GM10248 (cell line): Measurements from ENCODE around the gene HACD2.

Experiments used
- CTCF ChIA-PET: fragments of 300-600 bp; sonication (Branson Sonifier 250); formaldehyde crosslinking; extraction: SDS; loops from one replicate; lab custom pipeline; 2021; ENCODE audit warnings: antibody characterized with exemption; lab: Yijun Ruan, JAX
- POLR2A ChIA-PET: fragments of 350-650 bp; sonication (Branson Sonifier 250); formaldehyde crosslinking; extraction: SDS; loops from one replicate; lab custom pipeline; 2020; ENCODE audit warnings: antibody characterized with exemption; lab: Yijun Ruan, JAX
- DNase-seq: peaks from one replicate; pipeline ENCODE4 v3.0.0; 2012; ENCODE audit errors: extremely low spot score
- CTCF ChIP-seq: IDR thresholded peaks from 2 replicates; pipeline ENCODE4 v1.5.1; 2012; ENCODE audit warnings: mild to moderate bottlenecking, low read depth; ENCODE audit errors: extremely low read depth, missing control alignments, control extremely low read depth

Gene HACD2

GRCh38 chr3:123446210-123446609 is 138.6 kb downstream of the HACD2 start:
- DNase-seq: no peak
- CTCF ChIA-PET: interaction anchor here (0.6 to 5.7 kb wide), 4 partner anchors 43 to 114 kb away, joined by 3 to 32 read pairs (median 3); no protein-coding TSS in a partner anchor

GRCh38 chr3:123445702-123446101 is 139.2 kb downstream of the HACD2 start:
- CTCF ChIA-PET: interaction anchor here (0.6 to 1.3 kb wide), 2 partner anchors 43 to 75 kb away, joined by 3 read pairs; no protein-coding TSS in a partner anchor
- no peak for TF ChIP-seq CTCF
- POLR2A ChIA-PET: no interaction called here
- DNase-seq: no peak

More at GRCh38 chr3:123446210-123446609, 138.6 kb downstream of the HACD2 start:
- no peak for TF ChIP-seq CTCF
- POLR2A ChIA-PET: no interaction called here

- DNase-seq: no peak
- no peak for TF ChIP-seq CTCF
- CTCF ChIA-PET: no interaction called here
- POLR2A ChIA-PET: no interaction called here
Observed at GRCh38 chr3:123444744-123445143, 140.1 kb downstream of the HACD2 start.

- DNase-seq: no peak
- POLR2A ChIA-PET: no interaction called here
- TF ChIP-seq CTCF: no peak
- CTCF ChIA-PET: interaction anchor here (1.4 kb wide), 1 partner anchor 100 kb away, joined by 3 read pairs; no protein-coding TSS in a partner anchor
Observed at GRCh38 chr3:123444023-123444422, 140.8 kb downstream of the HACD2 start.

GRCh38 chr3:123442908-123443307 is 141.9 kb downstream of the HACD2 start:
- no peak for TF ChIP-seq CTCF
- no peak for DNase-seq
- ChIA-PET POLR2A (no interaction called here), CTCF (interaction anchor here (1.4 kb wide), 1 partner anchor 101 kb away, joined by 3 read pairs; no protein-coding TSS in a partner anchor)

- CTCF ChIA-PET: no interaction called here
- POLR2A ChIA-PET: no interaction called here
- no peak for TF ChIP-seq CTCF
Observed at GRCh38 chr3:123442125-123442524, 142.7 kb downstream of the HACD2 start.

More at GRCh38 chr3:123442125-123442524, 142.7 kb downstream of the HACD2 start:
- no peak for DNase-seq
